Esophagus (tissue), 2 donors: Measurements from ENCODE around the gene P2RY12. TPM values are rescaled to one million over a fixed set of nuclear protein-coding genes. Genes with fewer than 3 reads are reported as not detected.

Source experiments
- H3K27ac ChIP-seq, 2 donors: one replicate each; pipeline ENCODE4 v1.5.1; 2013; ENCODE audit warnings: low read depth in 2 of 2, mild to moderate bottlenecking in 2 of 2, inconsistent platforms in 1 of 2, low read length in 1 of 2, moderate library complexity in 1 of 2
- H3K27me3 ChIP-seq, 2 donors: one replicate each; pipeline ENCODE4 v1.6.1; 2013; ENCODE audit warnings: low read length in 2 of 2, control low read depth in 1 of 2, mild to moderate bottlenecking in 1 of 2; ENCODE audit not compliant: insufficient read depth in 2 of 2, control insufficient read depth in 1 of 2
- H3K36me3 ChIP-seq, 2 donors: one replicate each; pipeline ENCODE4 v1.6.1; 2013; ENCODE audit warnings: low read length in 1 of 2; ENCODE audit not compliant: control insufficient read depth in 2 of 2, insufficient read depth in 2 of 2
- H3K4me1 ChIP-seq, 2 donors: one replicate each; pipeline ENCODE4 v1.6.1; 2013; ENCODE audit warnings: low read length in 1 of 2; ENCODE audit not compliant: control insufficient read depth in 2 of 2, insufficient read depth in 2 of 2
- H3K4me3 ChIP-seq, 2 donors: one replicate each; pipeline ENCODE4 v1.5.1; 2013; ENCODE audit warnings: low read length in 2 of 2, mild to moderate bottlenecking in 2 of 2, low read depth in 1 of 2, moderate library complexity in 1 of 2
- H3K9me3 ChIP-seq, 2 donors: one replicate each; pipeline ENCODE4 v1.6.1; 2013; ENCODE audit warnings: mild to moderate bottlenecking in 2 of 2, low read depth in 1 of 2, low read length in 1 of 2, moderate library complexity in 1 of 2; ENCODE audit not compliant: control insufficient read depth in 2 of 2, insufficient read depth in 1 of 2
- WGBS, 2 donors: extraction: QIAGEN DNeasy Blood & Tissue Kit; methylation state at CpG; one replicate each; pipeline ENCODE4 v1.1.7; 2013; 5-methylcytosine and 5-hydroxymethylcytosine counted together
- polyA plus RNA-seq, 2 donors: library from polyadenylated mRNA; stranded (reverse); fragments of 200-250 nt; gene quantifications; one replicate each; pipeline ENCODE4 v1.2.3, GENCODE V29; 2013
- donor health status: healthy with polysubstance abuse.
- donor health status: Bipolar disorder and iron deficiency.

P2RY12 gene
- polyA plus RNA-seq, 2 donors: 0.13 to 0.16 TPM

DNA sequence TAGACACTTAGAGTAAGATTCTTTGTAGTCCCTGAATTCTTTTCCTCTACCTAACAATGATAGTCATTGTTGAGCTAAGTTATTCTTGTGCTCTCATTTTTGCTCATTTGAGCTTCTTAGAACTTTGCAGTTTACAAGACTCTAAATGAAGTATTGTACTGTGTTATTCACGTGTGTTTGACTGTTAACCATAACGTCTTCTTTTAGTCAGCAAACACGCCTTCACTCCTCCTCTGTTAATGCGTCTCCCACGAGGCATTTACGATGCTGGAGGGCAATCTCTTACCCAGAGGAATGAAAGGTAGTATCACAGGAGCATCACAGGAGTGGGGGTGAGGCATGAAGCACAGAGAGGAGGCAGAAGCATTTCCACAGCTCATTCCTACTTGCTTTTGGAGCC lies 91.4 kb downstream of the P2RY12 start:
- H3K27me3 ChIP-seq: no peaks in the 10 kb centered on the region
- H3K4me1 ChIP-seq: peaks cover 0 to 3% of the 10 kb centered on the region in 2 donors
- H3K27ac ChIP-seq: no peak overlapping the region
- H3K36me3 ChIP-seq: peaks cover 2 to 5% of the 10 kb centered on the region in 2 donors
- 50 to 56% methylated on average over 6 of the region's 6 CpGs for WGBS, 2 donors
- no peaks in the 10 kb centered on the region for H3K9me3 ChIP-seq
- H3K4me3 ChIP-seq: no peak overlapping the region

- Histone ChIP-seq H3K36me3 (peaks cover 2% of the 10 kb centered on the region in 2 donors), H3K27ac (no peak overlapping the region), H3K9me3 (no peaks in the 10 kb centered on the region), H3K4me1 (no peaks in the 10 kb centered on the region), H3K4me3 (no peak overlapping the region), H3K27me3 (no peaks in the 10 kb centered on the region)
- 38 to 52% methylated on average over 3 of the region's 3 CpGs for WGBS, 2 donors
Observed at GRCh38 chr3:151290673-151291072, 93.9 kb downstream of the P2RY12 start.

DNA sequence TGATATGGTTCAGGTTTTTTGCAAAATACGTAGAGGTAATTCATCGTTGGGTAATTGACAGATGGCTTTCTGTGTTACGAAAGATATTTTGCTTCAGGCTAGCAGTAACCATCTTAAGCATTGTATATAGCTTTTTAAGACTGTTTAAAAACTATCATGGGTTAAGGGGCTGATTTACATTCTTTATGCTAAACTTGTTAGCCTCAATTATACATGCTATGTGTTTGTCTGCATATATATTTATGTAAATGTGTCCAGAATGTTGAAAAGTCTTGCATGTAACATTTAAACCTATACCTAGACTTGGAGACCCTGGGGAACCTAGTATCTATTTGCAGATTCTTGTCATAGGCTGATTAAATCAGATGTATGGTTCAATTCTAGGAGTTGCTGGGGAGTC lies 95.1 kb downstream of the P2RY12 start:
- Histone ChIP-seq H3K4me3 (no peak overlapping the region), H3K27me3 (no peaks in the 10 kb centered on the region), H3K27ac (no peak overlapping the region), H3K4me1 (no peaks in the 10 kb centered on the region), H3K9me3 (no peaks in the 10 kb centered on the region), H3K36me3 (peaks cover 0 to 2% of the 10 kb centered on the region in 2 donors)
- WGBS, 2 donors: 24 to 48% methylated on average over 3 of the region's 3 CpGs

Other genes starting within 250 kb of the P2RY12 start
- 1 to 10 TPM in 1 of 2 donors, under 1 TPM in 1; 0.52 to 1.5 TPM for gene GPR171, start 181.5 kb downstream of the P2RY12 start, polyA plus RNA-seq
- 1 to 10 TPM; 2.1 to 9.2 TPM for gene P2RY14, start 106.2 kb downstream of the P2RY12 start, polyA plus RNA-seq
- gene GPR87, start 67.9 kb downstream of the P2RY12 start, polyA plus RNA-seq: 10 to 100 TPM; 50.2 to 75.3 TPM
- gene P2RY13, start 55.2 kb downstream of the P2RY12 start, polyA plus RNA-seq: under 1 TPM; 0.24 to 0.68 TPM
- gene IGSF10, start 76.3 kb upstream of the P2RY12 start, polyA plus RNA-seq: under 1 TPM; 0.47 to 0.74 TPM